ENCODE results near the gene ZNF491.
A peak's percentile ranks its signal among the peaks of the same experiment; 100 is the strongest.
"Not testable (repeated sequence)": the region's sequence is repeated elsewhere in the genome, so short reads cannot be mapped to it uniquely, and the experiment has no call there.

Gene ZNF491

GRCh38 chr19:11832253-11832912 lies 34.1 kb downstream of the ZNF491 start:
- Histone ChIP-seq H3K9me3 (peaks cover 0 to 82% (median 29%) of the 10 kb centered on the region in 3 donors), H3K27me3 (no peaks in the 10 kb centered on the region), H3K4me3 (no peak overlapping the region), H3K36me3 (peaks cover 57 to 68% (median 65%) of the 10 kb centered on the region in 3 donors), H3K27ac (no peak overlapping the region), H3K4me1 (no peaks in the 10 kb centered on the region)
- DNase-seq, result no peak
- no peak for TF ChIP-seq CTCF (IDR thresholded peaks at IDR 0.05)
- intact Hi-C loops (cut with DNase I; ENCODE audit: low total_unique reads), result no loop called here

GRCh38 chr19:11833541-11833940 lies 35.2 kb downstream of the ZNF491 start:
- no peak overlapping the region for H3K27ac ChIP-seq
- no peak for TF ChIP-seq CTCF (IDR thresholded peaks at IDR 0.05)
- no peaks in the 10 kb centered on the region for H3K27me3 ChIP-seq
- peaks cover 0 to 77% (median 32%) of the 10 kb centered on the region in 3 donors for H3K9me3 ChIP-seq
- intact Hi-C loops (cut with DNase I; ENCODE audit: low total_unique reads), result no loop called here
- H3K4me3 ChIP-seq, result no peak overlapping the region
- H3K36me3 ChIP-seq, result peaks cover 53 to 64% (median 63%) of the 10 kb centered on the region in 3 donors
- no peaks in the 10 kb centered on the region for H3K4me1 ChIP-seq
- DNase-seq, result no peak

GRCh38 chr19:11835626-11836066 lies 37.3 kb downstream of the ZNF491 start:
- DNase-seq; H3K4me3 ChIP-seq; H3K4me1 ChIP-seq; H3K27ac ChIP-seq; H3K27me3 ChIP-seq; intact Hi-C loops (cut with DNase I; ENCODE audit: low total_unique reads): not testable (repeated sequence)
- H3K9me3 ChIP-seq, result peaks cover 0 to 57% (median 32%) of the 10 kb centered on the region in 3 donors
- peaks cover 36 to 44% (median 43%) of the 10 kb centered on the region in 3 donors for H3K36me3 ChIP-seq

GRCh38 chr19:11843722-11844121 lies 45.4 kb downstream of the ZNF491 start:
- no peak for DNase-seq
- Histone ChIP-seq H3K4me3 (no peak overlapping the region), H3K4me1 (peaks cover 0 to 6% (median 2%) of the 10 kb centered on the region in 4 donors), H3K27me3 (no peaks in the 10 kb centered on the region), H3K27ac (no peak overlapping the region), H3K9me3 (peaks cover 0 to 3% (median 0%) of the 10 kb centered on the region in 3 donors), H3K36me3 (no peaks in the 10 kb centered on the region)
- intact Hi-C loops (cut with DNase I; ENCODE audit: low total_unique reads), result no loop called here
- TF ChIP-seq CTCF (IDR thresholded peaks at IDR 0.05), result no peak

GRCh38 chr19:11847615-11848014 lies 49.3 kb downstream of the ZNF491 start:
- H3K27me3 ChIP-seq; DNase-seq; H3K4me3 ChIP-seq; H3K9me3 ChIP-seq; H3K36me3 ChIP-seq; intact Hi-C loops (cut with DNase I; ENCODE audit: low total_unique reads): not testable (repeated sequence)
- Histone ChIP-seq H3K27ac (peak overlapping the region in 1 of 2 donors; percentile 76), H3K4me1 (peaks cover 0 to 23% (median 11%) of the 10 kb centered on the region in 4 donors)

GRCh38 chr19:11848200-11848593 lies 49.9 kb downstream of the ZNF491 start:
- H3K4me3 ChIP-seq, result peak overlapping the region; percentile 65 to 78
- H3K27ac ChIP-seq, result peak overlapping the region; percentile 74 to 76
- DNase-seq, result no peak
- peaks cover 0 to 5% (median 5%) of the 10 kb centered on the region in 3 donors for H3K36me3 ChIP-seq
- H3K27me3 ChIP-seq, result no peaks in the 10 kb centered on the region
- H3K9me3 ChIP-seq, result peaks cover 0 to 7% (median under 1%) of the 10 kb centered on the region in 3 donors
- intact Hi-C loops (cut with DNase I; ENCODE audit: low total_unique reads), result no loop called here
- no peak for TF ChIP-seq CTCF (IDR thresholded peaks at IDR 0.05)
- H3K4me1 ChIP-seq, result peaks cover 0 to 23% (median 11%) of the 10 kb centered on the region in 4 donors

Measured in tibial artery (tissue), 4 donors.